ENCODE data around the gene SH3BGRL. TPM values are rescaled to one million over a fixed set of nuclear protein-coding genes. Genes with fewer than 3 reads are reported as not detected.

SH3BGRL gene
- total RNA-seq, 6 experiments from 2014 or later: 12.4 to 35.3 (median 23.5) TPM

GRCh38 chrX:81231476-81231875, 29.6 kb downstream of the SH3BGRL start:
- H3K36me3 ChIP-seq: no peaks in the 10 kb centered on the region
- DNase-seq (no peak), ATAC-seq (no peak)
- no peak overlapping the region for H3K27ac ChIP-seq
- no peaks in the 10 kb centered on the region for H3K4me1 ChIP-seq
- H3K9me3 ChIP-seq: no peaks in the 10 kb centered on the region
- H3K27me3 ChIP-seq: no peaks in the 10 kb centered on the region
- 50% methylated on average over 1 of the region's 1 CpG for WGBS (ENCODE audit: insufficient coverage, low coverage, low lambda C conversion rate, missing lambda C conversion rate)
- TF ChIP-seq CTCF (IDR thresholded peaks at IDR 0.05): no peak
- no peak overlapping the region for H3K4me3 ChIP-seq
- intact Hi-C loops (cut with DNase I): no loop called here

DNA sequence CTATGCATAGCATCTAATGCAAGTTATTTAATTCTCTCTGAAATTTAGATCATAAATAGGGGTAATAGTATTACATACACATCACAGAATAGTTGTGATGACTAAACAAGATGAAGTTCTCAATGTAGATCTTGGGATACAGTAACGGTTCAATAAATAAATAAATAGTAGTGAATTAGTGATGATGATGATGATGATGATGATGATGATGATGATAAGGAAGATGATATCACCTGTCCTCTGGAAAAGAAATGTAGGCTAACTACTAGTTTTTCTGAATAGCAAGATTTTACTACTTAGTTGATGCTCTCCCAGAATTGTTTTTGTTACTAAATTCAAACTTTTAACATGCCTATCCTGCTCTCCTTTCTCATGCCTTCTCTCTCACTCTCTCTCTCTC, 30.3 kb downstream of the SH3BGRL start:
- no peaks in the 10 kb centered on the region for H3K9me3 ChIP-seq
- no peaks in the 10 kb centered on the region for H3K27me3 ChIP-seq
- WGBS (ENCODE audit: insufficient coverage, low coverage, low lambda C conversion rate, missing lambda C conversion rate): 58% methylated on average over 1 of the region's 1 CpG
- ATAC-seq (no peak), DNase-seq (no peak)
- no peak overlapping the region for H3K27ac ChIP-seq
- no peaks in the 10 kb centered on the region for H3K36me3 ChIP-seq
- H3K4me3 ChIP-seq: no peak overlapping the region
- intact Hi-C loops (cut with DNase I): no loop called here
- no peak for TF ChIP-seq POLR2A (IDR thresholded peaks at IDR 0.05)
- no peak for TF ChIP-seq CTCF (IDR thresholded peaks at IDR 0.05)
- H3K4me1 ChIP-seq: no peaks in the 10 kb centered on the region

DNA sequence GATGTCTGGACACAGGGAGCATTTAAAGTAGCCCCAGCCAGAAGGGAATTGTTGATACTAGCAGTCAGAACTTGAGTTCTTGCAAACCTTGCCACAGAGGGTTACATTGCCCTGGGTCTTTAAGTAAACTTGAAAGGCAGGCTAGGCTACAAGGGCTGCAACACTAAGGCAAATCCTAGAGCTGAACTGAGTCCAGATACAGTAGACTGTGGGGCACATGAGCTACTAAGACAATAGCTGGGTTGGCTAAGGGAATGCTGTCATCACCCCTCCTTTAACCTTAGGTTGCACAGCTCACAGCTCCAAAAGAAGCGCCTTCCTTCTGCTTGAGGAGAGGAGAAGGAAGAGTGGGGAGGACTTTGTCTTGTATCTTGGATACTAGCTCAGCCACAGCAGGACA, 35.6 kb downstream of the SH3BGRL start:
- H3K4me3 ChIP-seq: no peak overlapping the region
- DNase-seq (no peak), ATAC-seq (no peak)
- H3K9me3 ChIP-seq: no peaks in the 10 kb centered on the region
- no CpG with 5 or more reads among the region's 1 CpG for WGBS (ENCODE audit: insufficient coverage, low coverage, low lambda C conversion rate, missing lambda C conversion rate)
- H3K27me3 ChIP-seq: no peaks in the 10 kb centered on the region
- TF ChIP-seq POLR2A (IDR thresholded peaks at IDR 0.05) (no peak), CTCF (IDR thresholded peaks at IDR 0.05) (no peak)
- no peaks in the 10 kb centered on the region for H3K36me3 ChIP-seq
- no peaks in the 10 kb centered on the region for H3K4me1 ChIP-seq
- intact Hi-C loops (cut with DNase I): no loop called here
- no peak overlapping the region for H3K27ac ChIP-seq

DNA sequence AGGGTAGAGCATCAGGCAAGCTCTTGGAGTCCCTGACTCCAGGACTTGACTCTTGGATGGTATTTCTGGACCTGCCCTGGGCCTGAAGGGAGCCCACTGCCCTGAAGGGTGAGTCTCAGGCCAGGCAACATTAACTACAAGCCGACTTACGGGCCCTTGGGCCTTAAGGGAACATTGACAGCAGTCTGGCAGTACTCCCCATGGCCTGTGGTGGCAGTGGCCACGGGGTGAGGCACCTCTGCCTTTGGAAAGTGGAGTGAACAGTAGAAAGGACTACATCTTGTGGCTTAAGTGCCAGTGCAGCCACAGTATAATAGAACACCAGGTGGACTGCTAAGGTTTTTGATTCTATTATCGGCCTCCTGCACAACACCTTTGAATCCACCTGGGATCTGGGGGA, 36.3 kb downstream of the SH3BGRL start:
- 54% methylated on average over 4 of the region's 4 CpGs for WGBS (ENCODE audit: insufficient coverage, low coverage, low lambda C conversion rate, missing lambda C conversion rate)
- no peak for ATAC-seq
- intact Hi-C loops (cut with DNase I): no loop called here
- H3K9me3 ChIP-seq: no peaks in the 10 kb centered on the region
- H3K27ac ChIP-seq: no peak overlapping the region
- no peak overlapping the region for H3K4me3 ChIP-seq
- no peaks in the 10 kb centered on the region for H3K4me1 ChIP-seq
- DNase-seq: no peak
- no peak for TF ChIP-seq CTCF (IDR thresholded peaks at IDR 0.05)
- TF ChIP-seq POLR2A (IDR thresholded peaks at IDR 0.05): no peak
- no peaks in the 10 kb centered on the region for H3K27me3 ChIP-seq
- H3K36me3 ChIP-seq: no peaks in the 10 kb centered on the region

GRCh38 chrX:81240701-81241331, 38.9 kb downstream of the SH3BGRL start:
- no peak overlapping the region for H3K4me3 ChIP-seq
- ATAC-seq (no peak), DNase-seq (no peak)
- WGBS (ENCODE audit: insufficient coverage, low coverage, low lambda C conversion rate, missing lambda C conversion rate): 45% methylated on average over 2 of the region's 4 CpGs
- no peaks in the 10 kb centered on the region for H3K4me1 ChIP-seq
- no peaks in the 10 kb centered on the region for H3K9me3 ChIP-seq
- intact Hi-C loops (cut with DNase I): no loop called here
- TF ChIP-seq POLR2A (IDR thresholded peaks at IDR 0.05) (no peak), CTCF (IDR thresholded peaks at IDR 0.05) (no peak)
- H3K27me3 ChIP-seq: no peaks in the 10 kb centered on the region
- no peak overlapping the region for H3K27ac ChIP-seq
- H3K36me3 ChIP-seq: no peaks in the 10 kb centered on the region

All from right lobe of liver (tissue), 6 donors.